D721Med (cell line): ENCODE results near the gene SOCS1.

ENCODE experiments used
- DNase-seq: peaks from one replicate; pipeline ENCODE4 v3.0.0; 2011; ENCODE audit warnings: low spot score; ENCODE audit not compliant: insufficient read length
- FAIRE-seq: peaks from 2 replicates; lab custom pipeline; 2011; peaks lifted over from hg19 to GRCh38; lab: Jason Lieb, UNC
- TF ChIP-seq, protein P1 (sequence below): IDR thresholded peaks from 2 replicates; pipeline ENCODE4 v1.5.1; 2012; ENCODE audit warnings: mild to moderate bottlenecking, control low read depth; ENCODE audit not compliant: insufficient read depth; ENCODE audit errors: missing control alignments

The SOCS1 gene

DNA sequence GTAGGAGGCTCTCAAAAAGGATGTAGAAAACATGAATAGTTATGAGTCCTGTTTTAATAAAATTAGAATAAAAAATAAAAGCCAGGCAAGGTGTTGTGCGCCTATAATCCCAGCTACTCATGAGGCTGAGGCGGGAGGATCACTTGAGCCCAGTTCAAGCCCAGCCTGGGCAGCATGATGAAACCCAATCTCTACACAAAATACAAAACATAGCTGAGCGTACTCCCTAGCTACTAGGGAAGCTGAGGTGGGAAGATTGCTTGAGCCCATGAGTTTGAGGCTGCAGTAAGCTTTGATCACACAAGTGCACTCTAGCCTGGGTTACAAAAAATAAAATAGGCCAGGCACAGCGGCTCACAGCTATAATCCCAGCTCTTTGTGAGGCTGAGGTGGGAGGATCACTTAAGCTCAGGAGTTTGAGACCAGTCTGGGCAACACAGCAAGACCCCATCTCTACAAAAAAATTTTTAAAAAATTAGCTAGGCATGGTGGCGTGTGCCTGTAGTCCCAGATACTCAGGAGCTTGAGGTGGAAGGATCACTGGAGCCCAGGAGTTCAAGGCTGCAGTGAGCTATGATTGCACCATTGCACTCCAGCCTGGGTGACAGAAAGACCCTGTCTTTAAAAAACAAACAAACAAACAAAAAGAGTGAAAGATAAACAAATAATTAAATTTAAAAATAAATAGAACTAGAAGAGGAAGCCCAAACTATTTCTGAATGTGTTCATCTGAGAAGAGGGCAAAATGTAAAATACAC, 42.3 kb upstream of the SOCS1 start:
- TF ChIP-seq, protein P1, sequence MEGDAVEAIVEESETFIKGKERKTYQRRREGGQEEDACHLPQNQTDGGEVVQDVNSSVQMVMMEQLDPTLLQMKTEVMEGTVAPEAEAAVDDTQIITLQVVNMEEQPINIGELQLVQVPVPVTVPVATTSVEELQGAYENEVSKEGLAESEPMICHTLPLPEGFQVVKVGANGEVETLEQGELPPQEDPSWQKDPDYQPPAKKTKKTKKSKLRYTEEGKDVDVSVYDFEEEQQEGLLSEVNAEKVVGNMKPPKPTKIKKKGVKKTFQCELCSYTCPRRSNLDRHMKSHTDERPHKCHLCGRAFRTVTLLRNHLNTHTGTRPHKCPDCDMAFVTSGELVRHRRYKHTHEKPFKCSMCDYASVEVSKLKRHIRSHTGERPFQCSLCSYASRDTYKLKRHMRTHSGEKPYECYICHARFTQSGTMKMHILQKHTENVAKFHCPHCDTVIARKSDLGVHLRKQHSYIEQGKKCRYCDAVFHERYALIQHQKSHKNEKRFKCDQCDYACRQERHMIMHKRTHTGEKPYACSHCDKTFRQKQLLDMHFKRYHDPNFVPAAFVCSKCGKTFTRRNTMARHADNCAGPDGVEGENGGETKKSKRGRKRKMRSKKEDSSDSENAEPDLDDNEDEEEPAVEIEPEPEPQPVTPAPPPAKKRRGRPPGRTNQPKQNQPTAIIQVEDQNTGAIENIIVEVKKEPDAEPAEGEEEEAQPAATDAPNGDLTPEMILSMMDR = no peak
- DNase-seq = no peak
- no peak for FAIRE-seq

DNA sequence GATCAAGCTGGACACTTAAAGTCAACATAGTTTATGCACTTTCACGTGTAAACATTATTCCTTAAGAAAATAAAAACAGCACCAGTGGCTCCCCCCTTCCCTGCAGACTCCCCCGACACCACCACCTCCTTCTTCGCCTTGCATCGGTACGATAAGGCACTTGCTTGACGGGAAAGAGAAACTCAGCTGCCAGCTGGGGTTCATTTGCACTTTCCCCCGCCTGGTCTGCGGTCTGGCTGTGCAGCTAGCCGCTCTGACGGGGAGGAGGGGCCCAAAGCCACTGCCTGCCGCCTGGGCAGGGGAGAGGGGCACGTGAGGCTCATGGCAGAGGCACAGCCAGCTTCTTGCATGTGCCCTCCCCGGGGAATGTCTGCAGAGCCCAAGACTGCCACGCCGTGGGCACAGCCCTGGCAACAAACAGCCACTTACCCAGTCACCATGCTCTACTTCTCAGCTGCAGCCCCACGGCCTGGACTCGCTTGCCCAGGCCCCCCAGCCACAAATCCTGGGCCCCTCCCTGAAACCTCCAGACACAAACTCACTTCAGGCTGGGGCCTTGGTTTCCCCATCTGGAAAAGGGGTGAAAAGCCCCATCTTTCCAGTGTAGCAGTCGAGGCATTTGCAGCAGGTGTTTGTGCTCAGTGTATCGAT, 41.6 kb upstream of the SOCS1 start:
- DNase-seq (no peak), FAIRE-seq (no peak)
- TF ChIP-seq, protein P1 = no peak

DNA sequence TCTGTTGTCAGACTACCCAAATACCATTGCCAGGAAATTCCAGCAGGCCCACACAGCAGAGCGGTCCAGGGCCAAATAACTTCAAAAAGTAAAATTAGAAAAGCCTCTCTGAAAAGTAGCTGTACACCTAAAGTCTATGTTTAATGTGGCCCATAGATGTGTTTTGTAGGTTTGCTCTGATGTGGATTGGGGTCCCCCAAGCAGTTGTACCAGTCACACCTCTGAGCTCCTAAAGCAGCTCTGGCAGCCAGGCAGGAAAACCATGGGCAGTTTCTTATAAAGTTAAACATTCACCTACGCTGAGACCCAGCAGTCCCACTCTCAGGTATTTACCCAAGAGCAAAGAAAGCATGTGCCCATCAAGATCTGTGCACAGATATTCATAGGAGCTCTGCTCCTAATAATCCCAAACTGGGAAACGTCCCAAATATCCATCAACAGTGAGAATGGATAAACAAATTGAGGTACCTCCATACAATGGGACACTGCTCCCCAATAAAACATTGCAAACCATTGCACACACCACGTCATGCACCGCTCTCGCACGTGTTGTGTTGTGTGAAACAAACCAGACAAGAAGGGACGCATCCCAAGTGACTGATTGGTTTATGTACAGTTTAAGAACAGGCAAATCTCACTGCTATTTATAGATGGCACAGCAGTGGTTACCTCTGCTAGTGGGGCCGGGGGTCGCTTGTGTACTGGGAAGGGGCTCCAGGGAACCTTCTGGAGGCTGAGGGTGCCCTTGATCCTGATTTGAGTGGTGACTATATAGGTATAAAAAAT, 40.9 kb upstream of the SOCS1 start:
- FAIRE-seq (no peak), DNase-seq (no peak)
- TF ChIP-seq, protein P1 = no peak

DNA sequence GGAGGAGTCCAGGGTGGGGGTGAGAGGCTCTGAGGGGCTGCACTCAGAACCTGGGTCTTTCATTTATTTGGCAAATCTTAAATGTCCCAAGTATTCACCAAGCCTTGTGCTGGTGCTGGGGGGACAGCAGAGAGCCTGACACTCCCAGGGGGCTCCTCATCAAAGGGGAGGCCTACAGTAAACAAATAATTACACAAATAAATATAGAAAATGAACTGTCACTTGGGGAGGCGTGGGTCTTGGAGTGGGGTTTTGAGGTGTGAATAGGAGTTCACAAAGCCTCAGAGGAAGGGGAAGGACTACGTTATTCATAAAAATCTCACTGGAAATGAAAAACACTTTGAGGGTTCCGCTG, 40.3 kb upstream of the SOCS1 start:
- TF ChIP-seq, protein P1 = no peak
- DNase-seq (no peak), FAIRE-seq (no peak)

DNA sequence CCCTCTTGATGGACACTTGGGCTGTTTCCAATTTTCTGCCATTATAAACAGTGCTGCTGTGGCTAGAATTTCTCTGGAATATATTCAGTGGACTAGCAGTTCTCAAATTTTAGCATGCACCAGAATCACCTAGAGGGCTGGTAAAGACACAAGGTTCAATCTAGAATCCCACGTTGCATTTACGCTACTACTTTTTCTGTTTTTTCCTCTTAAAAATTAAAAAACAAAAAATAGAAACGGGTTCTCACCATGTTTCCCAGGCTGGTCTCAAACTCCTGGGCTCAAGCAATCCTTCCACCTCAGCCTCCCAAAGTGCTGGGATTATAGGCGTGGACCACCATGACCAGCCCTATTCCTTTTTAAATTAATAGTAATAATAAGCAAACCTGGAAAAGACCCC, 39.7 kb upstream of the SOCS1 start:
- DNase-seq (no peak), FAIRE-seq (no peak)
- TF ChIP-seq, protein P1 = no peak

DNA sequence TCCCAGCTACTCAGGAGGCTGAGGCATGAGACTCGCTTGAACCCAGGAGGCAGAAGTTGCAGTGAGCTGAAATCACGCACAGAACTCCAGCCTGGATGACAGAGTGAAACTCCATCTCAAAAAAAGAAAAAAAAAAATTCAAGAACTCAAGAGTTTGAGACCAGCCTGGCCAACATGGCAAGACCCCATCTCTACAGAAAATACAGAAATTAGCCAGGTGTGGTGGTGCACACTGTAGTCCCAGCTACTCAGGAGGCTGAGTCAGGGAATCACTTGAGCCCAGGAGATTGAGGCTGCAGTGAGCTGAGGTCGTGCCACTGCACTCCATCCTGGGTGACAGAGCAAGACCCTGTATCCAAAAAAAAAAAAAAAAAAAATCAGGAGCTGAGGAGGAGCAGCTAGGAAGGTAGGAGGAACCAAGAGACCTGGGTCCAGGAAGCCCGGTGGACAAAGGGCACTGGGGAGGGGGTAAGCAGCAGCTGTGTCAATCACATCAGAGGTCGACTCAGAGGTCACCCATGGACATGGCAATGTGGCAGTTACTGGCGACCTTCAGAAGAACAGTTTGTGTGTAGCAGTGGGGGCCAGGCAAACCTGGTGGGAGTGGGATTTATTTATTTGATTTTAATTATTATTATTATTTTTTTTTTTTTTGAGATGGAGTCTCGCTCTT, 36.2 kb upstream of the SOCS1 start:
- DNase-seq = no peak
- TF ChIP-seq, protein P1 = no peak
- no peak for FAIRE-seq
